Glutamatergic neuron (in vitro differentiated cells): ENCODE measurements around the gene OGFOD1. TPM values are rescaled to one million over a fixed set of nuclear protein-coding genes. Genes with fewer than 3 reads are reported as not detected.

Experiments used
- DNase-seq: peaks from one replicate; pipeline ENCODE4 v3.0.0; 2022
- H3K27ac Mint-ChIP-seq: one replicate; pipeline ENCODE4 v1.8.0; 2020; ENCODE audit warnings: mild to moderate bottlenecking, mixed read lengths, inconsistent platforms; ENCODE audit not compliant: unreplicated experiment
- H3K27me3 Mint-ChIP-seq: one replicate; pipeline ENCODE4 v1.8.0; 2020; ENCODE audit warnings: mild to moderate bottlenecking, moderate library complexity, mixed read lengths, inconsistent platforms; ENCODE audit not compliant: unreplicated experiment
- H3K36me3 Mint-ChIP-seq: one replicate; pipeline ENCODE4 v1.8.0; 2020; ENCODE audit warnings: mild to moderate bottlenecking, mixed read lengths, inconsistent platforms; ENCODE audit not compliant: unreplicated experiment
- H3K4me1 Mint-ChIP-seq: one replicate; pipeline ENCODE4 v1.8.0; 2020; ENCODE audit warnings: mild to moderate bottlenecking, low read depth, mixed read lengths, inconsistent platforms; ENCODE audit not compliant: unreplicated experiment
- H3K4me3 Mint-ChIP-seq: one replicate; pipeline ENCODE4 v1.8.0; 2020; ENCODE audit warnings: mild to moderate bottlenecking, mixed read lengths, inconsistent platforms; ENCODE audit not compliant: unreplicated experiment
- H3K9me3 Mint-ChIP-seq: one replicate; pipeline ENCODE4 v1.8.0; 2020; ENCODE audit warnings: mild to moderate bottlenecking, moderate library complexity, mixed read lengths, inconsistent platforms; ENCODE audit not compliant: unreplicated experiment
- total RNA-seq: library from RNA; stranded (reverse); fragmentation: NEBNext Ultra II Directional; extraction: Animal tissue kit (Norgen Biotek cat#: 25700); gene quantifications from one replicate; pipeline ENCODE4 v1.2.1, GENCODE V29; 2021; ENCODE audit not compliant: unreplicated experiment
- TF ChIP-seq, protein P1 (sequence below): fragments of 200-600 bp; sonication (generic); IDR thresholded peaks from one replicate; pipeline ENCODE4 v1.5.0; 2021; ENCODE audit not compliant: partially characterized antibody, unreplicated experiment

Gene OGFOD1
- total RNA-seq, 1 donor from 2014 or later: 45.6 TPM

DNA sequence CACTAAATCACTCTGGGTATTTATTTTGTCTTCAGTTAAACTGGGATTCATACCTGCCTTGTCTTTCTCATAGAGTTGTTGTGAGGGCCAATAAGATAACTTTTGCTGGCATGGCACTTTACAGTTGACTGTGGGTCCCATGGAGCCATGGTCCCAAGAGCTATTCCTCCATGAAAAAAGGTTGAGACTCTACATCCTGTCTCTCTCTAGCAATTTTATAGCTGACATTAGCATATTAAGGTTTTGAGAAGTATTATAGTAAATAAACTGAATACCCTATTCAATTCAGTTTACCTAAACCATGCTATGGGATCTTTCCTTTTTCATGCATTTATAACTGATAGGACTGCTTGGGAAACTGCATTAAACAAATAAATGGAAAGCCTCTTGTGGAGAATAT, 17.4 kb downstream of the OGFOD1 start:
- Mint-ChIP-seq H3K4me1 (no peaks in the 10 kb centered on the region), H3K27me3 (no peaks in the 10 kb centered on the region), H3K9me3 (no peaks in the 10 kb centered on the region), H3K4me3 (no peak overlapping the region), H3K27ac (no peak overlapping the region), H3K36me3 (peaks cover 7% of the 10 kb centered on the region)
- TF ChIP-seq, protein P1, sequence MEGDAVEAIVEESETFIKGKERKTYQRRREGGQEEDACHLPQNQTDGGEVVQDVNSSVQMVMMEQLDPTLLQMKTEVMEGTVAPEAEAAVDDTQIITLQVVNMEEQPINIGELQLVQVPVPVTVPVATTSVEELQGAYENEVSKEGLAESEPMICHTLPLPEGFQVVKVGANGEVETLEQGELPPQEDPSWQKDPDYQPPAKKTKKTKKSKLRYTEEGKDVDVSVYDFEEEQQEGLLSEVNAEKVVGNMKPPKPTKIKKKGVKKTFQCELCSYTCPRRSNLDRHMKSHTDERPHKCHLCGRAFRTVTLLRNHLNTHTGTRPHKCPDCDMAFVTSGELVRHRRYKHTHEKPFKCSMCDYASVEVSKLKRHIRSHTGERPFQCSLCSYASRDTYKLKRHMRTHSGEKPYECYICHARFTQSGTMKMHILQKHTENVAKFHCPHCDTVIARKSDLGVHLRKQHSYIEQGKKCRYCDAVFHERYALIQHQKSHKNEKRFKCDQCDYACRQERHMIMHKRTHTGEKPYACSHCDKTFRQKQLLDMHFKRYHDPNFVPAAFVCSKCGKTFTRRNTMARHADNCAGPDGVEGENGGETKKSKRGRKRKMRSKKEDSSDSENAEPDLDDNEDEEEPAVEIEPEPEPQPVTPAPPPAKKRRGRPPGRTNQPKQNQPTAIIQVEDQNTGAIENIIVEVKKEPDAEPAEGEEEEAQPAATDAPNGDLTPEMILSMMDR: no peak
- DNase-seq: no peak

DNA sequence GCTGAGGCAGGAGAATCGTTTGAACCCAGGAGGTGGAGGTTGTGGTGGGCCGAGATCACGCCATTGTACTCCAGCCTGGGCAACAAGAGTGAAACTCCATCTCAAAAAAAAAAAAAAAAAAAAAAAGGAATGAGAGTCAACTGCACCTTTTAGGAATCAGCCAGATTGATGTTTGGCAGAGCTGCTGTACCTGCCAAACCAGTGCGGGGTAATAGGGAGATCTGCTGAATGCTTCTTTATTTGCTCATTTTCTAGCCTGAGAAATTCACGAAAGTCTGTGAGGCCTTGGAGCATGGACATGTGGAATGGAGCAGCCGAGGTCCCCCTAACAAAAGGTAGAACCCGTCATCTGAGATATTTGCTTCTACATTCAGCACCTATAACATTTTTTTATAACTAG, 18.4 kb downstream of the OGFOD1 start:
- TF ChIP-seq, protein P1: no peak
- no peak for DNase-seq
- Mint-ChIP-seq H3K27me3 (no peaks in the 10 kb centered on the region), H3K27ac (no peak overlapping the region), H3K36me3 (peaks cover 7% of the 10 kb centered on the region), H3K4me1 (no peaks in the 10 kb centered on the region), H3K4me3 (no peak overlapping the region), H3K9me3 (no peaks in the 10 kb centered on the region)

DNA sequence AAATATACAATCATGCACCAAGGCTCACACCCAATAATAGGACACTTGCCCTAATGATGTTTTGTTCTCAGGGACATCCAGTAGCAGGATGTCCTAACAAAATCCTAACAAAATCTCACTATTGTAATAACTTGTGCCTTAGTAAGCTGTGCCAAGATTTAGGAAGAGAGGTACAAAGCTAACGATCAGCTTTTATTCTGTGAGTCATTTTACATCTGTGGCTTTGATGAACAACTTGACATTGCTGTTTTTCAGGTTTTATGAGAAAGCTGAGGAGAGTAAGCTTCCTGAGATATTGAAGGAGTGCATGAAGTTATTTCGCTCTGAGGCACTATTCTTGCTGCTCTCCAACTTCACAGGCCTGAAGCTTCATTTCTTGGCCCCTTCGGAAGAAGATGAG, 18.9 kb downstream of the OGFOD1 start:
- H3K27ac Mint-ChIP-seq: no peak overlapping the region
- H3K36me3 Mint-ChIP-seq: peaks cover 7% of the 10 kb centered on the region

DNA sequence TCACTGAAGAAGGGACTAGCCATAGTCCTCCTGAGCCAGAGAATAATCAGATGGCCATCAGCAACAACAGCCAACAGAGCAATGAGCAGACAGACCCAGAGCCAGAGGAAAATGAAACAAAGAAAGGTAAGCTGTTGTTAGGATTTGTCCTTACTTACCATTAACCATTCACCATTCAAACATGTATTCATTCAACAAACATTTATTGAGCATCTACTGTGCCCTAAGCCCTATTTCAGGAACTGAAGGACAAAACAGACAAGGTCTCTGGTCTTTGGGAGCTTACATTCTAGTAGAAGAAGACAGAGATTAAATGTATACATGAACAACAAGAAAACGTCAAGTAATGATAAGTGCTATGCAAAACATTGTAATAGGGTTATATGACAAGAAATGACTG, 19.3 kb downstream of the OGFOD1 start:
- Mint-ChIP-seq H3K27ac (no peak overlapping the region), H3K4me1 (no peaks in the 10 kb centered on the region), H3K4me3 (no peak overlapping the region), H3K27me3 (no peaks in the 10 kb centered on the region), H3K9me3 (no peaks in the 10 kb centered on the region), H3K36me3 (peaks cover 7% of the 10 kb centered on the region)
- TF ChIP-seq, protein P1: no peak
- no peak for DNase-seq

More for the DNA sequence above, 18.9 kb downstream of the OGFOD1 start:
- no peaks in the 10 kb centered on the region for H3K9me3 Mint-ChIP-seq
- no peaks in the 10 kb centered on the region for H3K27me3 Mint-ChIP-seq
- TF ChIP-seq, protein P1: no peak
- H3K4me1 Mint-ChIP-seq: no peaks in the 10 kb centered on the region
- DNase-seq: no peak
- H3K4me3 Mint-ChIP-seq: no peak overlapping the region

DNA sequence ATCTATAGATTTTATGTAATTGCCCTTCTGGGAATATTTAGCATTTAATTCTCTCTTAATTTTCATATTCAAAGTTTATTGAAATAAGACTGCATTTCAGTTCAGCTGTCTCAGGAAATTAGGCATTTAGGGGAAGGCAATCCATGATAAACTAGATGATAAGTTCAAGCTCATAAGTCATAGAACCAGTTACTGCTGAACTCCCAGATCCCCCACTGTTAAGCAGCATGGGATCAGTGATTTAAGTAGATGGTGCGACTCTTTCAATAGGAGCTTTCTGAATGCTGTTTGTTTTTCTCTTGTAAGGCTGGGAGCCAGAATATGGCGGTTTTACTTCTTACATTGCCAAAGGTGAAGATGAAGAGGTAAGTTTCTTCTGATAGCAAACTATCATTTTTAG, 23.8 kb downstream of the OGFOD1 start:
- Mint-ChIP-seq H3K27me3 (peaks cover 1% of the 10 kb centered on the region), H3K9me3 (no peaks in the 10 kb centered on the region), H3K27ac (no peak overlapping the region), H3K4me3 (no peak overlapping the region), H3K4me1 (no peaks in the 10 kb centered on the region), H3K36me3 (peaks cover 4% of the 10 kb centered on the region)
- TF ChIP-seq, protein P1: no peak
- no peak for DNase-seq
